ENCODE data around the gene ATG9B. TPM values are rescaled to one million over a fixed set of nuclear protein-coding genes. Genes with fewer than 3 reads are reported as not detected.
A peak's percentile ranks its signal among the peaks of the same experiment; 100 is the strongest.
"Not testable (repeated sequence)": the region's sequence is repeated elsewhere in the genome, so short reads cannot be mapped to it uniquely, and the experiment has no call there.

ATG9B gene
- total RNA-seq, 1 donor from 2014 or later: not detected

DNA sequence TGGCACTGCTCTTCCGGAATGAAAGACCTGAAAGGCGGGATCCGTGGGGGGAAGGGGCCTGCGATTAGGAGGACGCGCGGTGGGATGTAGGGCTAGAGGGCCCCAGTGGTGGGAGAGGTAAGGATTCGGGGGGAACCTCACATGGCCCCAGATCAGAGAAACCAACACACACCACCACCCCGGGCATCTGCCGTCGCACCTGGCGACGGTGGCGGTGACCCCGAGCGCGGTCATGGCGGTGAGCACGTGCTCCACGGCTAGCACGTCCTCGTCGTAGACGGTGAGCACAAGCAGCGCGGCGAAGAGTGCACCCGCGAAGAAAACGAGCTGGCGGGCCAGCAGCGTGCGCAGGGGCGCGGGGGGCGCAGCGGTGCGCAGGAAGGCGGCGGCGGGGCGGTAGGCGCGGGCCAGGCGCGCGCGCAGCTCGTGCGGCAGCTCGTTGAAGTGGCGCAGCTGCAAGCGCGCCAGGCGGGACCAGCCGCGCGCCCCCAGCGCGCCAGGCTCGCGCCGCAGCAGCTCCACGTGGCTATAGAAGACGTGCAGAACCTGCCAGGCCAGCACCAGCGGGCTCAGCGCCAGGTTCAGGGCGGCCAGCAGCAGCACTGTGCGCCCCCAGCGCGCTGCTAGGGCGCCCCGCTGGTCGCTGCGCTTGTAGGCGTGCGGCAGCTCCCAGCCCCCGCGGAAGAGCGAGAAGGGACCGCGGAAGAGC is 5.7 kb downstream of the ATG9B start:
- ATAC-seq: peak; percentile 12
- DNase-seq (ENCODE audit: low spot score): no peak

- DNase-seq (ENCODE audit: low spot score) (no peak), ATAC-seq (peak; percentile 78)
Measured at GRCh38 chr7:151017953-151018420, 6.3 kb downstream of the ATG9B start.

GRCh38 chr7:151017370-151017952 is 6.8 kb downstream of the ATG9B start:
- no peak for DNase-seq (ENCODE audit: low spot score)

DNA sequence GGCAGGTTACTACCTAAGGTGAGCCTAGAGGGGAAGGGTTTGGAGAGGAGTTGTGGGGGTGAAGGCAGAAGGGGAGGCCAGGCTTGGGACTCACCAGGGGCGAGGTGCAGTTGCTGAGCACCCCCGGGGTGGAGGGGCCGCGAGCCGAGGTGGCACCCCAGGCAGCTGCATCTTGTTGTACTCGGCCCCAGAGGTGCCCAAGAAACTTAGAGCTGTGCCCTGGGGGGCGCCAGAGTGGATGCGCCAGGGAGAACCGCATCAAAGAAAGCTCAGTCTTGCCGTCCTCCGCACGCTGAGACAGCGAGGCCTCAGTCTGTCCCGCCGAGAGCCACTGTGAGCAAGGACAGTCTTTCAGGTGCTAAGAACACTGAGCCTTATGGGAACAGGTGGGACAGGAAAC is 7.4 kb downstream of the ATG9B start:
- DNase-seq (ENCODE audit: low spot score) (no peak), ATAC-seq (no peak)

More at GRCh38 chr7:151017370-151017952, 6.8 kb downstream of the ATG9B start:
- ATAC-seq: no peak

DNA sequence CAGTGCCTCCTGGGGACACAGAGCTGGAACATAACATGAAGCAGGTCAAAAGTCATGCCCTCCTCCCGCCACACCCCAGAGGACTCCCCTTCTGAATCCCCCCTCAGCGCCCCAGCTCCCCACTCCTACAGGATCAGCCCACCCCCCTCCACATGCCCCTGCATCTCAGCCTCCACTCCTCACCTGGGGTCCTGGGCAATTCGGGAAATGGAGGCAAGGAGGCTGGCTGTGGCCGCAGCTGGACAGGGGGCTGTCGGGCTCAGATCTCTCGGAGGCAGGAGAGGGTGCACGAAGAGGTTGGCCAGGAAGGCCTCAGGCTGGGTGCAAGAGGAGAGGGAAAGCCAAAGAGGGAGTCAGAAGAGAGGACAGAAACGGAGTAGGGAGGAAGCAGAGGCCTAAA is 7.8 kb downstream of the ATG9B start:
- ATAC-seq: no peak
- no peak for DNase-seq (ENCODE audit: low spot score)

GRCh38 chr7:151015967-151016366 is 8.3 kb downstream of the ATG9B start:
- DNase-seq (ENCODE audit: low spot score) (no peak), ATAC-seq (no peak)

DNA sequence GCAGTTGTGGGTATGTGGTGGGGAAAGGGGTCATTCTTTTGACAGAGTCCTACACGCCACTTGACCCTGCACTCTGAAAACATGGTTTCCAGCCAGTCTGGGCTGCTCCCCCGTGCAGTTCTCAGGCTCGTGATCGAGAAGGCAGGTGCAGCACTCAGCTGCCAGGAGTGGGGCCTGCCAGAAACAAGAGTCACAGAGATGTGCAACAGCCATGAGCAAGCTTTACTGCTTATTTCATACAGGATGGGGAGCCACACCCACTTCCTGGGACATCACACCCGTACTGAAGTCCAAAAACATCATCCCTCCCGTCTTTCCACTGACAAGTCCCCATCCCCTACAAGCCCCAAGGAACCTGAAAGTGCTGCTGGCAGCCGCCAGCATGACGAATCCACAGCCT is 9.3 kb downstream of the ATG9B start:
- DNase-seq (ENCODE audit: low spot score) (no peak), ATAC-seq (no peak)

- peak; percentile 11 for ATAC-seq
- DNase-seq (ENCODE audit: low spot score): no peak
Measured at GRCh38 chr7:151013733-151014497, 10.4 kb downstream of the ATG9B start.

DNA sequence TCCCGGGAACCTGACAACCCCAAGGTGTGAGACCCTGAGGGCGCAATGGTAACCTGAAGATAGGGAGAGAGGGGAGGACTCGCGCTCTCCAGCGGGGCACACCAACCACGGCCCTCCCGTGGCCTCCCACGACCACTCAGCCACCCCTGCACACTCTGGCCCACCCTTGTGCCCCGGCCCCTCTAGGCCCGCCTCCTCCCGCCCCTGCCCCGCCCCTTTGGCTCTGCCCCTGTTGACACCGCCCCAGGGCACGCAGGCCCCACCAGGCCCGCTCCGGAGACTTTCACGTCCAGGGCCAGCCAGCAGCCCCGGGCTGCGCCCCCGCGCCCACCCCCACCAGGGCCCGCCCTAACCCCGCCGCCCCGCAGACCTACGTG is 10.9 kb downstream of the ATG9B start:
- ATAC-seq: peak; percentile 3
- no peak for DNase-seq (ENCODE audit: low spot score)

- ATAC-seq (peak; percentile 48), DNase-seq (ENCODE audit: low spot score) (no peak)
Measured at GRCh38 chr7:151012911-151013347, 11.4 kb downstream of the ATG9B start.

DNA sequence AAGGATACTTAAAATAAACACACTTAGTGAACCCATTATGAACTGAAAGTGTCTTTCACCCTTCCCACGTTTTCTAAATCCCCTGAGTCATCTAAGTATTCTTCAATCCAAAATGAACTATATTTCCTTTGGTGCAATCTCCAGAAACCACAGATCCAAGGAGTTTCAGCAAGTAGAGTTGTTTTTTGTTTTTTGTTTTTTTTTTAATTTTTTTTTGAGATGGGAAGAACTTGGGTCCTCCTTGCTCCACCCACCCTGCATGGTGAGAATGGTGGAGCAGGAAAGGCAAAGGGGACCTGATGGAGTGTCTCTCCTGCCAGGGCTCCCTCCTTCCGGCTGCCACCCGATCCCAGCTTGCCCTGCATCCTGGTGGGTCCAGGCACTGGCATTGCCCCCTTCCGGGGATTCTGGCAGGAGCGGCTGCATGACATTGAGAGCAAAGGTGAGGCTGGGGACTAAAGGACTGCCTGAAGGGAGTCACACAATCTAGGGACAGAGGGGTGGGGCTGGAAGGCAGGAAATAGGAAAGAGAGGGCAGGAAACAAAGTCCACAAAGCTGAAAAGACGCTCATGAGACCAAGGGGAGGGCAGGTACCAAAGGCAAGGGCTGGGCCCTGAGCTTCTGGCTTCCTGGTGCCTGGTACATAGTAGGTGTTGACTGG is 12.1 kb downstream of the ATG9B start:
- ATAC-seq: no peak
- DNase-seq (ENCODE audit: low spot score): no peak

GRCh38 chr7:151011616-151012015 is 12.7 kb downstream of the ATG9B start:
- not testable (repeated sequence) for ATAC-seq; DNase-seq (ENCODE audit: low spot score)

- ATAC-seq (no peak), DNase-seq (ENCODE audit: low spot score) (no peak)
Measured at GRCh38 chr7:151011097-151011409, 13.2 kb downstream of the ATG9B start.

GRCh38 chr7:151010307-151011096 is 13.8 kb downstream of the ATG9B start:
- no peak for DNase-seq (ENCODE audit: low spot score)
- ATAC-seq: no peak

GRCh38 chr7:151010037-151010306 is 14.3 kb downstream of the ATG9B start:
- DNase-seq (ENCODE audit: low spot score): no peak

GRCh38 chr7:151009327-151010036 is 14.8 kb downstream of the ATG9B start:
- ATAC-seq: no peak
- no peak for DNase-seq (ENCODE audit: low spot score)

More at GRCh38 chr7:151010037-151010306, 14.3 kb downstream of the ATG9B start:
- ATAC-seq: no peak

GRCh38 chr7:151008511-151009323 is 15.6 kb downstream of the ATG9B start:
- peak; percentile 64 for ATAC-seq
- peak; percentile 68 for DNase-seq (ENCODE audit: low spot score)

DNA sequence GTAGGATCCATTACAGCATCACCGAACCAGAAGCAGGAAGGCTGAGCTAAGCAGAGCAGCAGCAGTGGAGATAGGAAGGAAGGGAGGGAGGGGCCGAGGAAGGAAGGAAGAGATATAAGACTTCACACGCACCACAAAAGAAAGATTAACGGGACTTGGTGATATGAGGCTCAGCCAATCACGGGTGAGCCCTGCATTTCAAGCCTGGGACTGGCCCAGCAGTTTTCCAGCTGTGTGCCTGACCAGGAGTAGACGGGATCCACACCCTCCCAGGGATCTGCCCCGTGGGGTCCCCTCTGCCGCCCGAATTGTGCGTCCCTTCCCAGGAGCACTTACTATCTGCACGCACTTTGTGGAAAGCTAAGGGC is 16.2 kb downstream of the ATG9B start:
- DNase-seq (ENCODE audit: low spot score): no peak
- peak; percentile 58 for ATAC-seq

DNA sequence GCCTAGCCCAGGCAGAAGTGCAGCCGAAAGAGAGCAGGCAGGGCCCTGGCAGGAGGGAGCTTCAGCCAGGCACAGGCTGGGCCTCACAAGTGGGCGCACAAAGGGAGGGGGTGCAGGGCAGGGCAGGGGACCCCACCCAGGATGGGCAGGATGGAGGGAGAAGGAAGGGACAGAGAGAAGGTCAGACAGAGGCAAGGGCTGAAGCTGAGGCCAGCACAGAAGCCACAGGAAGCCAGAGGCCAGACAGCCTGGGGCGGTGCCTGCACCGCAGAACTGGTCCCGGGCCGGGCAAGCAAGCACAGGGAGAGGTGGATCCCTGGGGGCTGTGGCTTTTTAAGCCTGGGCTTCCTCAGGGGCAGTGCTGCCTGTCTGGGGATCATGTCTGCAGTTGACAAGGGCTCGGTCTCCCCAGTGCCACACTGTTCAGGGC is 16.8 kb downstream of the ATG9B start:
- peak; percentile 48 for ATAC-seq
- no peak for DNase-seq (ENCODE audit: low spot score)
